GM18909 (cell line): Measurements from ENCODE around the gene PDE4B.
"Not testable (repeated sequence)": the region's sequence is repeated elsewhere in the genome, so short reads cannot be mapped to it uniquely, and the experiment has no call there.

Source experiments
- ATAC-seq: cut with Tn5 transposase; IDR thresholded peaks from one replicate; pipeline ENCODE4 v1.9.1; 2021; ENCODE audit warnings: mild to moderate bottlenecking; ENCODE audit not compliant: unreplicated experiment, poor library complexity

The PDE4B gene

GRCh38 chr1:65985393-65986066 is 192.8 kb downstream of the PDE4B start:
- ATAC-seq, result no peak

GRCh38 chr1:65986146-65986545 is 193.5 kb downstream of the PDE4B start:
- no peak for ATAC-seq

- no peak for ATAC-seq
Measured at GRCh38 chr1:65990161-65990560, 197.5 kb downstream of the PDE4B start.

GRCh38 chr1:65991694-65992093 is 199.0 kb downstream of the PDE4B start:
- ATAC-seq, result no peak

GRCh38 chr1:65992165-65992821 is 199.6 kb downstream of the PDE4B start:
- no peak for ATAC-seq

- ATAC-seq, result no peak
Measured at GRCh38 chr1:65992831-65993271, 200.2 kb downstream of the PDE4B start.

- no peak for ATAC-seq
Measured at GRCh38 chr1:65994223-65994622, 201.5 kb downstream of the PDE4B start.

GRCh38 chr1:65995336-65995735 is 202.6 kb downstream of the PDE4B start:
- ATAC-seq, result no peak

- no peak for ATAC-seq
Measured at GRCh38 chr1:65995928-65996327, 203.2 kb downstream of the PDE4B start.

GRCh38 chr1:65997693-65998092 is 205.0 kb downstream of the PDE4B start:
- ATAC-seq, result no peak

GRCh38 chr1:65998763-65999583 is 206.3 kb downstream of the PDE4B start:
- ATAC-seq, result no peak

- no peak for ATAC-seq
Measured at GRCh38 chr1:66000033-66000637, 207.4 kb downstream of the PDE4B start.

GRCh38 chr1:66003690-66004089 is 211.0 kb downstream of the PDE4B start:
- no peak for ATAC-seq

- not testable (repeated sequence) for ATAC-seq
Measured at GRCh38 chr1:66006534-66006933, 213.8 kb downstream of the PDE4B start.

- no peak for ATAC-seq
Measured at GRCh38 chr1:66012106-66012784, 219.6 kb downstream of the PDE4B start.

GRCh38 chr1:66013371-66013770 is 220.7 kb downstream of the PDE4B start:
- no peak for ATAC-seq

- ATAC-seq, result no peak
Measured at GRCh38 chr1:66022904-66023620, 230.4 kb downstream of the PDE4B start.

GRCh38 chr1:66025188-66025587 is 232.5 kb downstream of the PDE4B start:
- ATAC-seq, result no peak

GRCh38 chr1:66028035-66028434 is 235.3 kb downstream of the PDE4B start:
- no peak for ATAC-seq

GRCh38 chr1:66033781-66034180 is 241.1 kb downstream of the PDE4B start:
- ATAC-seq, result no peak
